ENCODE data around the gene CBR4.

GRCh38 chr4:168998596-168998995 lies 11.5 kb downstream of the CBR4 start:
- TF ChIP-seq POLR2AphosphoS5 (IDR thresholded peaks at IDR 0.05): no peak
- TF ChIP-seq, protein P1, sequence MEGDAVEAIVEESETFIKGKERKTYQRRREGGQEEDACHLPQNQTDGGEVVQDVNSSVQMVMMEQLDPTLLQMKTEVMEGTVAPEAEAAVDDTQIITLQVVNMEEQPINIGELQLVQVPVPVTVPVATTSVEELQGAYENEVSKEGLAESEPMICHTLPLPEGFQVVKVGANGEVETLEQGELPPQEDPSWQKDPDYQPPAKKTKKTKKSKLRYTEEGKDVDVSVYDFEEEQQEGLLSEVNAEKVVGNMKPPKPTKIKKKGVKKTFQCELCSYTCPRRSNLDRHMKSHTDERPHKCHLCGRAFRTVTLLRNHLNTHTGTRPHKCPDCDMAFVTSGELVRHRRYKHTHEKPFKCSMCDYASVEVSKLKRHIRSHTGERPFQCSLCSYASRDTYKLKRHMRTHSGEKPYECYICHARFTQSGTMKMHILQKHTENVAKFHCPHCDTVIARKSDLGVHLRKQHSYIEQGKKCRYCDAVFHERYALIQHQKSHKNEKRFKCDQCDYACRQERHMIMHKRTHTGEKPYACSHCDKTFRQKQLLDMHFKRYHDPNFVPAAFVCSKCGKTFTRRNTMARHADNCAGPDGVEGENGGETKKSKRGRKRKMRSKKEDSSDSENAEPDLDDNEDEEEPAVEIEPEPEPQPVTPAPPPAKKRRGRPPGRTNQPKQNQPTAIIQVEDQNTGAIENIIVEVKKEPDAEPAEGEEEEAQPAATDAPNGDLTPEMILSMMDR (IDR thresholded peaks at IDR 0.05): no peak

Measured in sigmoid colon (tissue), 4 donors.